B cell (primary cell): ENCODE results near the gene HOATZ.

Source experiments
- EZH2 ChIP-seq: IDR thresholded peaks from 2 replicates; pipeline ENCODE4 v1.6.1; 2012; ENCODE audit warnings: borderline replicate concordance, low read depth, mild to moderate bottlenecking, moderate library complexity, low read length; ENCODE audit not compliant: insufficient read depth, poor library complexity, severe bottlenecking
- TF ChIP-seq, protein P1 (sequence below): fragments of 200-600 bp; IDR thresholded peaks from one replicate; pipeline ENCODE4 v1.8.0; 2022; ENCODE audit warnings: antibody characterized with exemption, mild to moderate bottlenecking

DNA sequence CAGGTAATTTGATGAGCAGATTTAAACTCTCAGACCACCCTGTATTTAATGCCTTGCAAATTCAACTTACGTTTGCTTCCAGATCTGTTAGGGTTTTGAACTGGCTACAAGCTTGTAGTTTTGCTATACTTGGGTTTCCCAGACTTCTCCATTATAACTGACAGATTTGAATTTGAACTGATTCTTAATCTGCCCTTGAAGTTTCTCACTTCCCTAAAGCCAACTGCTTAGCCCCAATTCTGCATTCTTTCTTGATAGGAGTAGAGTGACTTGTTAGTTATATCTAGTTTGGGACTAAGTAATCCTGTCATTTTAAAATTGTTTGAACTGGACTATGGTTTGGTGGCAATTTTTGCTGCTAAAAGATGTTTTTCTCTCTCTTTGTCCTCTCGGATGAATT, 35.7 kb downstream of the HOATZ start:
- TF ChIP-seq, protein P1, sequence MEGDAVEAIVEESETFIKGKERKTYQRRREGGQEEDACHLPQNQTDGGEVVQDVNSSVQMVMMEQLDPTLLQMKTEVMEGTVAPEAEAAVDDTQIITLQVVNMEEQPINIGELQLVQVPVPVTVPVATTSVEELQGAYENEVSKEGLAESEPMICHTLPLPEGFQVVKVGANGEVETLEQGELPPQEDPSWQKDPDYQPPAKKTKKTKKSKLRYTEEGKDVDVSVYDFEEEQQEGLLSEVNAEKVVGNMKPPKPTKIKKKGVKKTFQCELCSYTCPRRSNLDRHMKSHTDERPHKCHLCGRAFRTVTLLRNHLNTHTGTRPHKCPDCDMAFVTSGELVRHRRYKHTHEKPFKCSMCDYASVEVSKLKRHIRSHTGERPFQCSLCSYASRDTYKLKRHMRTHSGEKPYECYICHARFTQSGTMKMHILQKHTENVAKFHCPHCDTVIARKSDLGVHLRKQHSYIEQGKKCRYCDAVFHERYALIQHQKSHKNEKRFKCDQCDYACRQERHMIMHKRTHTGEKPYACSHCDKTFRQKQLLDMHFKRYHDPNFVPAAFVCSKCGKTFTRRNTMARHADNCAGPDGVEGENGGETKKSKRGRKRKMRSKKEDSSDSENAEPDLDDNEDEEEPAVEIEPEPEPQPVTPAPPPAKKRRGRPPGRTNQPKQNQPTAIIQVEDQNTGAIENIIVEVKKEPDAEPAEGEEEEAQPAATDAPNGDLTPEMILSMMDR = no peak
- TF ChIP-seq EZH2 = no peak
